ENCODE results near the gene SEPTIN10. TPM values are rescaled to one million over a fixed set of nuclear protein-coding genes. Genes with fewer than 3 reads are reported as not detected.

SEPTIN10 gene
- total and polyA plus RNA-seq, 9 of the 15 experiments (the other 6 are each of a cell fraction or from before 2014, with no cell fraction given), result 0.40 TPM; not detected in 8

GRCh38 chr2:109517118-109517889, 96.5 kb downstream of the SEPTIN10 start:
- CTCF ChIA-PET (ENCODE audit: low intra/inter-chr PET ratio), result no interaction called here
- H3K9ac ChIP-seq (ENCODE audit: insufficient read depth in 1 of 2, low read depth in 2 of 2, low read length in 2 of 2), result no peak overlapping the region; a peak in 1 of 4 replicates
- intact Hi-C loops (cut with micrococcal nuclease), result no loop called here
- TF ChIP-seq ZNF174 (CRISPR knock-in tag; IDR thresholded peaks at IDR 0.05), result no peak
- TF ChIP-seq, protein P1, sequence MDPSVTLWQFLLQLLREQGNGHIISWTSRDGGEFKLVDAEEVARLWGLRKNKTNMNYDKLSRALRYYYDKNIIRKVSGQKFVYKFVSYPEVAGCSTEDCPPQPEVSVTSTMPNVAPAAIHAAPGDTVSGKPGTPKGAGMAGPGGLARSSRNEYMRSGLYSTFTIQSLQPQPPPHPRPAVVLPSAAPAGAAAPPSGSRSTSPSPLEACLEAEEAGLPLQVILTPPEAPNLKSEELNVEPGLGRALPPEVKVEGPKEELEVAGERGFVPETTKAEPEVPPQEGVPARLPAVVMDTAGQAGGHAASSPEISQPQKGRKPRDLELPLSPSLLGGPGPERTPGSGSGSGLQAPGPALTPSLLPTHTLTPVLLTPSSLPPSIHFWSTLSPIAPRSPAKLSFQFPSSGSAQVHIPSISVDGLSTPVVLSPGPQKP (CRISPR knock-in tag; IDR thresholded peaks at IDR 0.05), result no peak
- TF ChIP-seq E2F5 (CRISPR knock-in tag; IDR thresholded peaks at IDR 0.05), result no peak
- TF ChIP-seq ATF1 (CRISPR knock-in tag; IDR thresholded peaks at IDR 0.05), result no peak
- TF ChIP-seq ATF1 (tag; IDR thresholded peaks at IDR 0.05), result no peak
- TF ChIP-seq ZFP30 (CRISPR knock-in tag; IDR thresholded peaks at IDR 0.05; ENCODE audit: borderline replicate concordance), result no peak
- TF ChIP-seq ETS1 (conservative IDR thresholded peaks at IDR 0.05; ENCODE audit: control insufficient read depth, low read depth, low read length), result no peak
- TF ChIP-seq MTA1 (IDR thresholded peaks at IDR 0.05; ENCODE audit: borderline replicate concordance), result no peak
- TF ChIP-seq EZH2 (IDR thresholded peaks at IDR 0.05; ENCODE audit: borderline replicate concordance, low read depth, low read length), result no peak

More at GRCh38 chr2:109517118-109517889, 96.5 kb downstream of the SEPTIN10 start:
- FAIRE-seq (no peak), DNase-seq (ENCODE audit: extremely low read depth in 1 of 4, low spot score in 3 of 4) (no peak), ATAC-seq (no peak)
- in situ Hi-C loops (cut with MboI), result no loop called here
- WGBS (ENCODE audit: insufficient coverage, low coverage, missing lambda C conversion rate), result 3% methylated on average over 25 of the region's 26 CpGs
- Histone ChIP-seq H3K4me3 (no peak overlapping the region), H3K4me1 (replicated peaks in 1 of 2; ENCODE audit: control insufficient read depth in 2 of 2, insufficient read depth in 2 of 2, low read length in 2 of 2) (peaks cover 0 to 6% of the 10 kb centered on the region in 2 experiments; a peak in 1 of 5 replicates), H3K9me3 (replicated peaks; ENCODE audit: control insufficient read depth, insufficient read depth, low read depth, low read length) (no peaks in the 10 kb centered on the region), H3K27me3 (ENCODE audit: control insufficient read depth in 2 of 2, insufficient read depth in 2 of 2, low read length in 2 of 2) (peaks cover 5 to 30% of the 10 kb centered on the region in 2 experiments; a peak in 4 of 5 replicates), H4K20me1 (replicated peaks; ENCODE audit: control insufficient read depth, insufficient read depth, low read length) (peaks cover 4% of the 10 kb centered on the region), H2AFZ (ENCODE audit: low read depth, low read length) (no peak overlapping the region), H3K36me3 (ENCODE audit: control insufficient read depth, insufficient read depth, low read length) (no peaks in the 10 kb centered on the region), H3K79me2 (ENCODE audit: control insufficient read depth, insufficient read depth, low read length) (no peaks in the 10 kb centered on the region), H3K27ac (ENCODE audit: extremely low read depth, low read depth, low read length) (no peak overlapping the region), H3K4me2 (ENCODE audit: insufficient read depth, low read length) (no peak overlapping the region), H3K9me1 (ENCODE audit: control insufficient read depth, insufficient read depth, low read length) (no peaks in the 10 kb centered on the region)
- no TSS peak for BruUV-seq (replicated peaks)
- POLR2A ChIA-PET, result interaction anchor here (0.8 kb wide), 1 partner anchor 9 kb away, joined by 3 read pairs; no protein-coding TSS in a partner anchor

Measured in K562 (cell line).